ENCODE results near the gene PARG. TPM values are rescaled to one million over a fixed set of nuclear protein-coding genes. Genes with fewer than 3 reads are reported as not detected.
"Not testable (repeated sequence)": the region's sequence is repeated elsewhere in the genome, so short reads cannot be mapped to it uniquely, and the experiment has no call there.

The PARG gene
- total RNA-seq (25.3 and 27.6 TPM in 2 replicates), polyA plus RNA-seq (5.5 and 6.1 TPM in 2 replicates), polyA minus RNA-seq (25.4 and 30.8 TPM in 2 replicates), Bru-seq, nascent RNA (percentile 69 among the genes with signal in this experiment), BruChase-seq, experiment 1, labeled RNA remaining after a 6-hour chase (percentile 59 among the genes with signal in this experiment), BruChase-seq, experiment 2, labeled RNA remaining after a 2-hour chase (percentile 63 among the genes with signal in this experiment)
- polyA plus RNA-seq (2011; cell fraction: cytosol; rRNA removed): 6.9 and 7.0 TPM in 2 replicates
- 20.9 and 23.4 TPM in 2 replicates for polyA plus RNA-seq (2011; cell fraction: nucleus; rRNA removed)
- polyA plus RNA-seq (2012): 15.1 and 17.5 TPM in 2 replicates
- polyA minus RNA-seq (2011; cell fraction: cytosol; rRNA and poly(A)+ RNA removed): 18.8 TPM
- polyA minus RNA-seq (2011; cell fraction: nucleus; rRNA and poly(A)+ RNA removed): 52.5 and 52.9 TPM in 2 replicates
- long read RNA-seq, partial matches to known transcripts: 4 of 64 reads
- long read RNA-seq, other reads (novel, unspliced or antisense): 60 of 64 reads

GRCh38 chr10:49941447-49942338, at the start of gene PARG, which contains the start of gene TIMM23B:
Gene PARG, minus strand, starts transcription at chr10:49942027. Its CDS starts 302 bp downstream, at chr10:49941725.
Gene TIMM23B, plus strand, starts transcription at chr10:49942053. Its CDS starts 142 bp downstream, at chr10:49942195.
- H3K9me1 ChIP-seq (replicated peaks; ENCODE audit: control insufficient read depth, extremely low read depth, insufficient read depth, low read length); H3K36me3 ChIP-seq (ENCODE audit: control insufficient read depth in 2 of 2, extremely low read depth in 1 of 2, insufficient read depth in 2 of 2, low read length in 2 of 2); H4K20me1 ChIP-seq (replicated peaks; ENCODE audit: control insufficient read depth, extremely low read depth, insufficient read depth, low read length); H3K27me3 ChIP-seq (ENCODE audit: control insufficient read depth in 2 of 2, insufficient read depth in 2 of 2, low read length in 2 of 2); dilution Hi-C loops (cut with MboI; ENCODE audit: extremely low pct_ligation_motif_present, low sequenced_read_pairs); H3K9me3 ChIP-seq (replicated peaks; ENCODE audit: control insufficient read depth, insufficient read depth, low read length); POLR2A ChIA-PET; H3K4me1 ChIP-seq (ENCODE audit: control insufficient read depth, extremely low read depth, insufficient read depth, low read length); CTCF ChIA-PET: not testable (repeated sequence)
- peak; percentile 63 for TF ChIP-seq POLR2AphosphoS5 (IDR thresholded peaks at IDR 0.05; ENCODE audit: insufficient read depth, low read depth, low read length)
- peak; percentile 51 for TF ChIP-seq POLR2A (IDR thresholded peaks at IDR 0.05; ENCODE audit: low read depth, low read length)
- intact Hi-C loops (cut with micrococcal nuclease): loop anchor here (1.0 kb wide), 1 partner anchor 348 kb away; no protein-coding TSS in a partner anchor
- H3K79me2 ChIP-seq (ENCODE audit: control insufficient read depth, insufficient read depth, low read length): peaks cover 45% of the 10 kb centered on the region
- DNase-seq (ENCODE audit: low read depth, low spot score): peak; percentile 76
- TSS peak; percentile 57 for BruUV-seq (replicated peaks)
- H3K4me2 ChIP-seq (ENCODE audit: insufficient read depth, low read length): peak within 1 kb of the TSS; percentile 64
- H3K27ac ChIP-seq (ENCODE audit: insufficient read depth, low read depth, low read length): peak within 1 kb of the TSS; percentile 57
- H3K4me3 ChIP-seq (replicated peaks in 1 of 3; ENCODE audit: insufficient read depth in 1 of 3, low read depth in 1 of 3, low read length in 3 of 3): peak within 1 kb of the TSS; percentile 55 to 72 (median 72)
- H3K9ac ChIP-seq (replicated peaks; ENCODE audit: extremely low read depth, insufficient read depth, low read length): peak within 1 kb of the TSS; percentile 91
- FAIRE-seq: peak; percentile 88
- peak within 1 kb of the TSS; percentile 79 for H2AFZ ChIP-seq (ENCODE audit: low read depth, low read length)

DNA sequence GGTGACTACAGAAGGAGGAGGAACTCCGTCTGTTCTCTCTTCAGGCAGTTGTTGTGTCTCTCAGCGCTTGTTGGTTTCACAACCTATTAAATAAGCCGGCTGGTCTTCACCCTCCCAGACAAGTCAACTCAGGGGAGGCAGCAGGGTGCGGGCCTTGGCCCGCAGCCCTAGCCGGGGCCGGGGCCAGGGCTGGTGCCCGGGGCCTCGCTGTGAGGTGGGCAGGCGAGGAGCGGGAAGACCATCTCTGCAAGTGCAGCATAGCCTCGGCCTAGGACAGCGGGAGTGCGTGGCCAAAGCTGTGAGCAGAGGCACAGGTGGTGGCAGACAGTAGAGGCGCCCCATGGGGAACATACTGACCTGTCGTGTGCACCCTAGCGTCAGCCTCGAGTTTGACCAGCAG, 46.5 kb upstream of the PARG start, which contains the start of gene AGAP6:
AGAP6 (plus strand) TSS at position 31 of the 400 bp plus-strand sequence; CDS start at position 341, 310 bp downstream.
- not testable (repeated sequence) for BruUV-seq (replicated peaks)

GRCh38 chr10:49987207-49987606, 45.4 kb upstream of the PARG start:
- H3K27ac ChIP-seq (ENCODE audit: insufficient read depth, low read depth, low read length); POLR2A ChIA-PET; H3K36me3 ChIP-seq (ENCODE audit: control insufficient read depth in 2 of 2, extremely low read depth in 1 of 2, insufficient read depth in 2 of 2, low read length in 2 of 2); H3K9me3 ChIP-seq (replicated peaks; ENCODE audit: control insufficient read depth, insufficient read depth, low read length); H2AFZ ChIP-seq (ENCODE audit: low read depth, low read length); BruUV-seq (replicated peaks); H3K4me1 ChIP-seq (ENCODE audit: control insufficient read depth, extremely low read depth, insufficient read depth, low read length); H3K9me1 ChIP-seq (replicated peaks; ENCODE audit: control insufficient read depth, extremely low read depth, insufficient read depth, low read length); intact Hi-C loops (cut with micrococcal nuclease); H3K4me2 ChIP-seq (ENCODE audit: insufficient read depth, low read length); H3K79me2 ChIP-seq (ENCODE audit: control insufficient read depth, insufficient read depth, low read length); CTCF ChIA-PET; FAIRE-seq; H3K27me3 ChIP-seq (ENCODE audit: control insufficient read depth in 2 of 2, insufficient read depth in 2 of 2, low read length in 2 of 2); dilution Hi-C loops (cut with MboI; ENCODE audit: extremely low pct_ligation_motif_present, low sequenced_read_pairs); H3K4me3 ChIP-seq (replicated peaks in 1 of 3; ENCODE audit: insufficient read depth in 1 of 3, low read depth in 1 of 3, low read length in 3 of 3); H4K20me1 ChIP-seq (replicated peaks; ENCODE audit: control insufficient read depth, extremely low read depth, insufficient read depth, low read length); DNase-seq (ENCODE audit: low read depth, low spot score); H3K9ac ChIP-seq (replicated peaks; ENCODE audit: extremely low read depth, insufficient read depth, low read length): not testable (repeated sequence)

More for the DNA sequence above, 46.5 kb upstream of the PARG start, which contains the start of gene AGAP6:
- H2AFZ ChIP-seq (ENCODE audit: low read depth, low read length); H3K9me3 ChIP-seq (replicated peaks; ENCODE audit: control insufficient read depth, insufficient read depth, low read length); H3K4me1 ChIP-seq (ENCODE audit: control insufficient read depth, extremely low read depth, insufficient read depth, low read length); DNase-seq (ENCODE audit: low read depth, low spot score); H3K4me3 ChIP-seq (replicated peaks in 1 of 3; ENCODE audit: insufficient read depth in 1 of 3, low read depth in 1 of 3, low read length in 3 of 3); H3K79me2 ChIP-seq (ENCODE audit: control insufficient read depth, insufficient read depth, low read length); CTCF ChIA-PET; H3K27me3 ChIP-seq (ENCODE audit: control insufficient read depth in 2 of 2, insufficient read depth in 2 of 2, low read length in 2 of 2); H3K4me2 ChIP-seq (ENCODE audit: insufficient read depth, low read length); H3K9me1 ChIP-seq (replicated peaks; ENCODE audit: control insufficient read depth, extremely low read depth, insufficient read depth, low read length); H3K27ac ChIP-seq (ENCODE audit: insufficient read depth, low read depth, low read length); FAIRE-seq; intact Hi-C loops (cut with micrococcal nuclease); dilution Hi-C loops (cut with MboI; ENCODE audit: extremely low pct_ligation_motif_present, low sequenced_read_pairs); POLR2A ChIA-PET; H4K20me1 ChIP-seq (replicated peaks; ENCODE audit: control insufficient read depth, extremely low read depth, insufficient read depth, low read length); H3K36me3 ChIP-seq (ENCODE audit: control insufficient read depth in 2 of 2, extremely low read depth in 1 of 2, insufficient read depth in 2 of 2, low read length in 2 of 2); H3K9ac ChIP-seq (replicated peaks; ENCODE audit: extremely low read depth, insufficient read depth, low read length): not testable (repeated sequence)

All from endothelial cell of umbilical vein (primary cell).